Activated CD4-positive, alpha-beta T cell treated with anti-CD3 and anti-CD28 coated beads for 36 hours (primary cell): ENCODE measurements around the gene PRKCA. TPM values are rescaled to one million over a fixed set of nuclear protein-coding genes. Genes with fewer than 3 reads are reported as not detected.

Experiments
- ATAC-seq: fragments of 200-7000 bp; cut with Tn5 transposase; one replicate; pipeline ENCODE4 v1.10.0; 2021; ENCODE audit warnings: mild to moderate bottlenecking, moderate library complexity
- CTCF ChIA-PET: fragments of 350-600 bp; sonication (Branson Sonifier 250); formaldehyde crosslinking; loops from one replicate; lab custom pipeline; 2021; ENCODE audit warnings: antibody characterized with exemption; lab: Charles Lee
- POLR2A ChIA-PET: fragments of 350-600 bp; sonication (Branson Sonifier 250); formaldehyde crosslinking; loops from one replicate; lab custom pipeline; 2021; ENCODE audit warnings: antibody characterized with exemption, inconsistent platforms; lab: Charles Lee
- DNase-seq: peaks from one replicate; pipeline ENCODE4 v3.0.0-alpha.2; 2020
- H3K27ac Mint-ChIP-seq: one replicate; pipeline ENCODE4 v1.8.0; 2021; ENCODE audit warnings: mixed read lengths
- H3K27me3 Mint-ChIP-seq: one replicate; pipeline ENCODE4 v1.8.0; 2021; ENCODE audit warnings: mixed read lengths
- H3K36me3 Mint-ChIP-seq: one replicate; pipeline ENCODE4 v1.8.0; 2021; ENCODE audit warnings: low read depth, mixed read lengths
- H3K4me1 Mint-ChIP-seq: one replicate; pipeline ENCODE4 v1.8.0; 2021; ENCODE audit warnings: mixed read lengths
- H3K4me3 Mint-ChIP-seq: one replicate; pipeline ENCODE4 v1.8.0; 2021; ENCODE audit warnings: mild to moderate bottlenecking, moderate library complexity, mixed read lengths
- H3K9me3 Mint-ChIP-seq: one replicate; pipeline ENCODE4 v1.8.0; 2021; ENCODE audit warnings: low read depth, mixed read lengths
- intact Hi-C, 2 experiments: fragments of 100-400 bp; cut with DNase I in 1 of 2; cut with micrococcal nuclease in 1 of 2; formaldehyde crosslinking; loops; one replicate each; pipeline versions ENCODE4 v1.14.2 to v1.15.1; 2022 to 2024; cut with DNase I, micrococcal nuclease
- total RNA-seq, 2 experiments: library from RNA; stranded (reverse); gene quantifications; one replicate each; pipeline ENCODE4 v1.2.3, GENCODE V29; 2021

PRKCA gene
- total RNA-seq, 2 experiments from 2014 or later, result 73.3 to 77.0 TPM

- Mint-ChIP-seq H3K36me3 (peaks cover 10% of the 10 kb centered on the region), H3K27ac (peak overlapping the region; percentile 40), H3K9me3 (no peaks in the 10 kb centered on the region), H3K4me3 (no peak overlapping the region), H3K27me3 (no peaks in the 10 kb centered on the region), H3K4me1 (peaks cover 86% of the 10 kb centered on the region)
- DNase-seq, result no peak
- intact Hi-C loops, result no loop called here
- no peak for ATAC-seq
- ChIA-PET POLR2A (no interaction called here), CTCF (no interaction called here)
Measured at GRCh38 chr17:66365903-66366302, 63.5 kb downstream of the PRKCA start.

DNA sequence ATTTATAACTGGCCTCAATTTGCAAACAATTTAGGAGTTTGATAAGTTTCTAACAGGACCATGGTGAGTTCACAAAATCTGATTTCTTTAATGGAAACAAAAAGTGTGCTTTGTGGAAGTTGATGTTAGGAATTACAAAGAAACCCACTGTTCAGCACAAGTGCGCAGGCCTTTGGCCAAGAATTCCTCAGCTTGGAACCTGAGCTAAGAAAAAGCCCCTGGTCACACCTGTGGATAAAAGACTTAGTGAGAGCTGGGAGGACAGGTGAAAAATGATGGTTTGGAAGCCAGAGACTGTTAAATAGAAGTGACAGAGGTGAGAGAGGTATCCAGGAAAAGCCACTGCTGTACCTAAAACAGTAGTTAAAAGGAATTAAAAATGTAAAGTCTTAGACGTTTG, 64.7 kb downstream of the PRKCA start:
- Mint-ChIP-seq H3K9me3 (no peaks in the 10 kb centered on the region), H3K4me3 (no peak overlapping the region), H3K4me1 (peaks cover 87% of the 10 kb centered on the region), H3K36me3 (peaks cover 12% of the 10 kb centered on the region), H3K27me3 (no peaks in the 10 kb centered on the region), H3K27ac (peak overlapping the region; percentile 55)
- intact Hi-C loops, result no loop called here
- DNase-seq (no peak), ATAC-seq (no peak)
- CTCF ChIA-PET, result interaction anchor here (0.6 to 1.0 kb wide), 2 partner anchors 12 to 92 kb away, joined by 3 read pairs; no protein-coding TSS in a partner anchor
- POLR2A ChIA-PET, result no interaction called here

GRCh38 chr17:66369830-66370229, 67.4 kb downstream of the PRKCA start:
- ChIA-PET CTCF (interaction anchor here (0.9 to 2.8 kb wide), 2 partner anchors 63 to 104 kb away, joined by 3 to 8 read pairs; no protein-coding TSS in a partner anchor), POLR2A (no interaction called here)
- no peak overlapping the region for H3K27ac Mint-ChIP-seq
- ATAC-seq (no peak), DNase-seq (no peak)
- no peak overlapping the region for H3K4me3 Mint-ChIP-seq
- intact Hi-C loops, result no loop called here
- H3K9me3 Mint-ChIP-seq, result no peaks in the 10 kb centered on the region
- peaks cover 18% of the 10 kb centered on the region for H3K36me3 Mint-ChIP-seq
- peaks cover 88% of the 10 kb centered on the region for H3K4me1 Mint-ChIP-seq
- H3K27me3 Mint-ChIP-seq, result no peaks in the 10 kb centered on the region

GRCh38 chr17:66371561-66371960, 69.1 kb downstream of the PRKCA start:
- ATAC-seq (no peak), DNase-seq (no peak)
- Mint-ChIP-seq H3K9me3 (no peaks in the 10 kb centered on the region), H3K4me3 (peak overlapping the region; percentile 52), H3K4me1 (peaks cover 78% of the 10 kb centered on the region), H3K27ac (peak overlapping the region; percentile 88), H3K27me3 (no peaks in the 10 kb centered on the region), H3K36me3 (peaks cover 26% of the 10 kb centered on the region)
- intact Hi-C loops, result no loop called here
- CTCF ChIA-PET, result interaction anchor here (1.0 to 2.0 kb wide), 3 partner anchors 17 to 61 kb away, joined by 3 to 5 read pairs (median 5); no protein-coding TSS in a partner anchor
- POLR2A ChIA-PET, result no interaction called here

DNA sequence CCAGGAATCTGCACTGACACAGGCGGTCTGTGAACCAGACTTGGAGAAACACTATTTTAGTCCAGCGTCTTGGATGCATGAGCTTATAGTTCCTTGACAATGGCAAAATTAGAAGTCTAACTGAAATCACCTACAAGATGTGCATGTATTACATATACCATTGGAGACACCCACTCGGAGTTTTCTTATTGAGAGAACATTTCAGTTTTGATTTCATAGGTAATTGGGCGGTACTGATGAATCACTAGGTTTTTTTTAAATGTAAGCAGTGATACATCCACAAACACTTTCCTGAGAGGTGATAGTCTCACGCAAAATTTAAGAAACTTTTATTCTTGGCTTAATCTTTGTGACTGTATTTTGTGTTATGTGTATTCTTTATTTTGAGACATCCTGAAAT, 69.8 kb downstream of the PRKCA start:
- Mint-ChIP-seq H3K4me3 (peak overlapping the region; percentile 52), H3K4me1 (peaks cover 72% of the 10 kb centered on the region), H3K27me3 (no peaks in the 10 kb centered on the region), H3K9me3 (no peaks in the 10 kb centered on the region), H3K36me3 (peaks cover 26% of the 10 kb centered on the region), H3K27ac (peak overlapping the region; percentile 88)
- intact Hi-C loops, result loop anchor here in 1 of 2 experiments (1.0 to 2.0 kb wide), 2 partner anchors 65 to 95 kb away; no protein-coding TSS in a partner anchor
- ATAC-seq (peak; percentile 77), DNase-seq (no peak)
- CTCF ChIA-PET, result interaction anchor here (1.0 to 2.0 kb wide), 3 partner anchors 18 to 61 kb away, joined by 3 to 5 read pairs (median 5); no protein-coding TSS in a partner anchor
- POLR2A ChIA-PET, result no interaction called here

GRCh38 chr17:66373079-66373478, 70.7 kb downstream of the PRKCA start:
- H3K4me1 Mint-ChIP-seq, result peaks cover 68% of the 10 kb centered on the region
- H3K4me3 Mint-ChIP-seq, result no peak overlapping the region
- peak overlapping the region; percentile 88 for H3K27ac Mint-ChIP-seq
- H3K9me3 Mint-ChIP-seq, result no peaks in the 10 kb centered on the region
- DNase-seq, result no peak
- POLR2A ChIA-PET, result no interaction called here
- peaks cover 26% of the 10 kb centered on the region for H3K36me3 Mint-ChIP-seq
- no peak for ATAC-seq
- CTCF ChIA-PET, result interaction anchor here (0.7 kb wide), 1 partner anchor 27 kb away, joined by 3 read pairs; no protein-coding TSS in a partner anchor
- no peaks in the 10 kb centered on the region for H3K27me3 Mint-ChIP-seq
- intact Hi-C loops, result loop anchor here in 1 of 2 experiments (2.0 kb wide), 1 partner anchor 66 kb away; no protein-coding TSS in a partner anchor

GRCh38 chr17:66373944-66374817, 71.8 kb downstream of the PRKCA start:
- H3K9me3 Mint-ChIP-seq, result no peaks in the 10 kb centered on the region
- ChIA-PET CTCF (interaction anchor here (0.7 kb wide), 1 partner anchor 28 kb away, joined by 3 read pairs; no protein-coding TSS in a partner anchor), POLR2A (no interaction called here)
- DNase-seq (peak; percentile 53), ATAC-seq (peak; percentile 59)
- H3K27me3 Mint-ChIP-seq, result no peaks in the 10 kb centered on the region
- peaks cover 23% of the 10 kb centered on the region for H3K36me3 Mint-ChIP-seq
- H3K27ac Mint-ChIP-seq, result peak overlapping the region; percentile 88
- intact Hi-C loops, result loop anchor here in 1 of 2 experiments (2.0 kb wide), 1 partner anchor 67 kb away; no protein-coding TSS in a partner anchor
- H3K4me3 Mint-ChIP-seq, result peak overlapping the region; percentile 37
- peaks cover 73% of the 10 kb centered on the region for H3K4me1 Mint-ChIP-seq

GRCh38 chr17:66375121-66375520, 72.7 kb downstream of the PRKCA start:
- intact Hi-C loops, result no loop called here
- H3K9me3 Mint-ChIP-seq, result no peaks in the 10 kb centered on the region
- peak overlapping the region; percentile 37 for H3K4me3 Mint-ChIP-seq
- peaks cover 76% of the 10 kb centered on the region for H3K4me1 Mint-ChIP-seq
- peaks cover 19% of the 10 kb centered on the region for H3K36me3 Mint-ChIP-seq
- peak overlapping the region; percentile 70 for H3K27ac Mint-ChIP-seq
- POLR2A ChIA-PET, result interaction anchor here (0.6 kb wide), 1 partner anchor 781 kb away, joined by 4 read pairs; no protein-coding TSS in a partner anchor
- DNase-seq (no peak), ATAC-seq (no peak)
- H3K27me3 Mint-ChIP-seq, result no peaks in the 10 kb centered on the region
- CTCF ChIA-PET, result interaction anchor here (0.6 to 0.8 kb wide), 2 partner anchors 32 to 45 kb away, joined by 3 read pairs; no protein-coding TSS in a partner anchor

DNA sequence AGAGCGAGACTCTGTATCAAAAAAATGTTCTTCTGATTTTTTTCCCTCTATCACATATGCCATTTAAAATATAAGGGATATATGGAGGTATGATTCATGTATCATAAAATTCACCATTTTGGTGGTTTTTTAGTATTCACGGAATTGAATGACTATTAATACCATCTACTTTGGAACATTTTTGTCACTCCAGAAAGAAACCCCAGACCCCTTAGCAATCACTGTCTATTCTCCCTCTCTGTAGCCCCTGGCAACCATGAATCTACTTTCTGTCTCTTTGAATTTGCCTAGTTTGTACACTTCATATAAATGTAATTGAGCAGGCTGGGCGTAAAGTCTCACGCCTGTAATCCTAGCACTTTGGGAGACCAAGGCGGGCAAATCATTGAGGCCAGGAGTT, 75.9 kb downstream of the PRKCA start:
- ATAC-seq (no peak), DNase-seq (no peak)
- H3K27ac Mint-ChIP-seq, result no peak overlapping the region
- H3K4me3 Mint-ChIP-seq, result no peak overlapping the region
- H3K36me3 Mint-ChIP-seq, result peaks cover 17% of the 10 kb centered on the region
- H3K4me1 Mint-ChIP-seq, result peaks cover 67% of the 10 kb centered on the region
- no peaks in the 10 kb centered on the region for H3K9me3 Mint-ChIP-seq
- ChIA-PET POLR2A (no interaction called here), CTCF (interaction anchor here (0.6 kb wide), 1 partner anchor 12 kb away, joined by 3 read pairs; no protein-coding TSS in a partner anchor)
- intact Hi-C loops, result no loop called here
- no peaks in the 10 kb centered on the region for H3K27me3 Mint-ChIP-seq

DNA sequence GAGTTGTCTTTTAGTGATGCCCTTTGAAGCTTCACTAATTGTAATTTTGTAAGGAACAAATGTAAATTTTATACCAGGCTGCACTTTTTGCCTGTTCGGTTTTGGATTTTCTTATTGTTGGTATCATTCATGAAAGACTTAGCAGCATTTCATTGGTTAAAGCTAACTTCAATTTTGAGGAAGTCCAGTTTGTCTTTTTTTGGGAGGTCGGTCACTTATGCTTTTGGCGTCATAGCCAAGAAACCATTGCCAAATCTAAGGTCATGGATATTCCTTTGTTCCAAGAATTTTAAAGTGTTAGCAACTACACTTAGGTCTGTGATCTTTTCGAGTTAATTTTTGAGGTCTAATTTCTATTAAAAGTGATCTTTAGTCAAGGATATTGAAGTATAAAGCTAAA, 77.1 kb downstream of the PRKCA start:
- POLR2A ChIA-PET, result interaction anchor here (0.7 kb wide), 1 partner anchor 73 kb away, joined by 4 read pairs; no protein-coding TSS in a partner anchor

GRCh38 chr17:66379996-66380395, 77.6 kb downstream of the PRKCA start:
- intact Hi-C loops, result loop anchor here in 1 of 2 experiments (2.0 kb wide), 1 partner anchor 19 kb away; no protein-coding TSS in a partner anchor
- no peaks in the 10 kb centered on the region for H3K9me3 Mint-ChIP-seq
- H3K4me3 Mint-ChIP-seq, result no peak overlapping the region
- DNase-seq, result no peak
- H3K4me1 Mint-ChIP-seq, result peaks cover 59% of the 10 kb centered on the region
- no peak overlapping the region for H3K27ac Mint-ChIP-seq
- ChIA-PET POLR2A (interaction anchor here (0.7 kb wide), 1 partner anchor 73 kb away, joined by 4 read pairs; no protein-coding TSS in a partner anchor), CTCF (interaction anchor here (0.8 to 1.2 kb wide), 3 partner anchors 17 to 40 kb away, joined by 3 to 5 read pairs (median 4); no protein-coding TSS in a partner anchor)
- ATAC-seq, result no peak
- peaks cover 18% of the 10 kb centered on the region for H3K36me3 Mint-ChIP-seq
- H3K27me3 Mint-ChIP-seq, result no peaks in the 10 kb centered on the region

More for the DNA sequence above, 77.1 kb downstream of the PRKCA start:
- Mint-ChIP-seq H3K27ac (no peak overlapping the region), H3K27me3 (no peaks in the 10 kb centered on the region), H3K4me1 (peaks cover 61% of the 10 kb centered on the region), H3K36me3 (peaks cover 17% of the 10 kb centered on the region), H3K9me3 (no peaks in the 10 kb centered on the region), H3K4me3 (no peak overlapping the region)
- ATAC-seq (no peak), DNase-seq (no peak)
- intact Hi-C loops, result no loop called here
- CTCF ChIA-PET, result interaction anchor here (0.8 to 1.2 kb wide), 3 partner anchors 18 to 40 kb away, joined by 3 to 5 read pairs (median 4); no protein-coding TSS in a partner anchor
